AG09309 (cell line): ENCODE measurements around the gene TSPAN4.

Experiments
- DNase-seq: peaks from one replicate; pipeline ENCODE4 v3.0.0-alpha.2; 2010; ENCODE audit warnings: low read depth
- H3K4me3 ChIP-seq: 2 replicates; pipeline ENCODE4 v1.5.1; 2011; ENCODE audit warnings: mild to moderate bottlenecking, low read depth, low read length, moderate library complexity; ENCODE audit not compliant: control insufficient read depth
- CTCF ChIP-seq: IDR thresholded peaks from 2 replicates; pipeline ENCODE4 v1.5.1; 2011; ENCODE audit warnings: mild to moderate bottlenecking, low read depth, low read length, inconsistent platforms; ENCODE audit not compliant: insufficient read depth, control insufficient read depth; ENCODE audit errors: missing control alignments

The TSPAN4 gene

GRCh38 chr11:801097-801780, 41.4 kb upstream of the TSPAN4 start:
- H3K4me3 ChIP-seq: no peak overlapping the region
- no peak for TF ChIP-seq CTCF

GRCh38 chr11:802018-802617, 40.5 kb upstream of the TSPAN4 start:
- no peak for DNase-seq
- no peak for TF ChIP-seq CTCF
- H3K4me3 ChIP-seq: no peak overlapping the region

More at GRCh38 chr11:801097-801780, 41.4 kb upstream of the TSPAN4 start:
- no peak for DNase-seq

- DNase-seq: no peak
- H3K4me3 ChIP-seq: no peak overlapping the region; the same call in 1 of the 2 replicates
- TF ChIP-seq CTCF: no peak
Measured at GRCh38 chr11:802693-803466, 39.8 kb upstream of the TSPAN4 start.

- peak overlapping the region; percentile 66; the same call in 1 of the 2 replicates for H3K4me3 ChIP-seq
- DNase-seq: no peak
- no peak for TF ChIP-seq CTCF
Measured at GRCh38 chr11:803467-803742, 39.2 kb upstream of the TSPAN4 start.

GRCh38 chr11:803770-804598, 38.7 kb upstream of the TSPAN4 start:
- H3K4me3 ChIP-seq: peak overlapping the region; percentile 66
- no peak for DNase-seq
- TF ChIP-seq CTCF: no peak

GRCh38 chr11:804599-804964, 38.1 kb upstream of the TSPAN4 start:
- no peak for DNase-seq
- H3K4me3 ChIP-seq: peak overlapping the region; percentile 66
- no peak for TF ChIP-seq CTCF
